NCI-H748 treated with DMSO at 0.1 percent for 48 hours (cell line): Measurements from ENCODE around the gene RAB11FIP4.

Experiments used
- DNase-seq: peaks from one replicate; lab custom pipeline; 2025; lab: John Stamatoyannopoulos, UW

The RAB11FIP4 gene

GRCh38 chr17:31568121-31568520, 176.6 kb downstream of the RAB11FIP4 start:
- no peak for DNase-seq

GRCh38 chr17:31568539-31568938, 177.1 kb downstream of the RAB11FIP4 start:
- DNase-seq: no peak

- DNase-seq: no peak
Observed at GRCh38 chr17:31570231-31570630, 178.8 kb downstream of the RAB11FIP4 start.

- DNase-seq: no peak
Observed at GRCh38 chr17:31570951-31571892, 179.7 kb downstream of the RAB11FIP4 start.

GRCh38 chr17:31572341-31572740, 180.9 kb downstream of the RAB11FIP4 start:
- no peak for DNase-seq

- DNase-seq: no peak
Observed at GRCh38 chr17:31573047-31573446, 181.6 kb downstream of the RAB11FIP4 start.

- no peak for DNase-seq
Observed at GRCh38 chr17:31573861-31574260, 182.4 kb downstream of the RAB11FIP4 start.

GRCh38 chr17:31574458-31574857, 183.0 kb downstream of the RAB11FIP4 start:
- DNase-seq: no peak

- no peak for DNase-seq
Observed at GRCh38 chr17:31575043-31575442, 183.6 kb downstream of the RAB11FIP4 start.

- DNase-seq: no peak
Observed at GRCh38 chr17:31579265-31579664, 187.8 kb downstream of the RAB11FIP4 start.

- DNase-seq: no peak
Observed at GRCh38 chr17:31580316-31580705, 188.8 kb downstream of the RAB11FIP4 start.

- no peak for DNase-seq
Observed at GRCh38 chr17:31580706-31581490, 189.4 kb downstream of the RAB11FIP4 start.

GRCh38 chr17:31581491-31581890, 190.0 kb downstream of the RAB11FIP4 start:
- DNase-seq: no peak

GRCh38 chr17:31582151-31582907, 190.9 kb downstream of the RAB11FIP4 start:
- no peak for DNase-seq

GRCh38 chr17:31583772-31584356, 192.4 kb downstream of the RAB11FIP4 start:
- peak; percentile 49 for DNase-seq

- no peak for DNase-seq
Observed at GRCh38 chr17:31584438-31585279, 193.2 kb downstream of the RAB11FIP4 start.

- no peak for DNase-seq
Observed at GRCh38 chr17:31585280-31585630, 193.8 kb downstream of the RAB11FIP4 start.

GRCh38 chr17:31586946-31587345, 195.5 kb downstream of the RAB11FIP4 start:
- DNase-seq: no peak

- DNase-seq: peak; percentile 18
Observed at GRCh38 chr17:31587462-31587861, 196.0 kb downstream of the RAB11FIP4 start.
